SK-N-SH (cell line): Measurements from ENCODE around the gene C17orf75. TPM values are rescaled to one million over a fixed set of nuclear protein-coding genes. Genes with fewer than 3 reads are reported as not detected.
A peak's percentile ranks its signal among the peaks of the same experiment; 100 is the strongest.

ENCODE experiments used
- CTCF ChIA-PET: fragments of 300-600, 350-600 bp; formaldehyde crosslinking; extraction: SDS; loops from one replicate; lab custom pipeline; 2021; lab: Yijun Ruan, JAX
- POLR2A ChIA-PET: fragments of 350-600 bp; sonication (Branson Sonifier 250); formaldehyde crosslinking; extraction: SDS; loops from one replicate; lab custom pipeline; 2020; ENCODE audit warnings: antibody characterized with exemption, inconsistent platforms; lab: Yijun Ruan, JAX
- DNase-seq: peaks from one replicate; pipeline ENCODE4 v3.0.0; 2012
- H2AFZ ChIP-seq: fragments of 200-600 bp; sonication (generic); 2 replicates; pipeline ENCODE4 v1.8.1; 2016; ENCODE audit warnings: antibody characterized with exemption, mild to moderate bottlenecking, low read depth
- H3F3A ChIP-seq: fragments of 200-600 bp; sonication (generic); replicated peaks from 2 replicates; pipeline ENCODE3; 2016; ENCODE audit warnings: antibody characterized with exemption, mild to moderate bottlenecking; ENCODE audit not compliant: insufficient read depth
- H3K27ac ChIP-seq, 2 experiments: fragments of 200-500 bp in 1 of 2; fragments of 200-600 bp in 1 of 2; sonication (Bioruptor generic) in 1 of 2; sonication (generic), shearing (Covaris generic) in 1 of 2; 2 replicates each; pipeline versions ENCODE4 v1.5.1 to v1.6.1; 2014 to 2016; ENCODE audit warnings: low read depth in 2 of 2, inconsistent platforms in 1 of 2, low read length in 1 of 2, mild to moderate bottlenecking in 1 of 2, mixed read lengths in 1 of 2
- H3K27me3 ChIP-seq: fragments of 200-600 bp; sonication (generic), shearing (Covaris generic); 2 replicates; pipeline ENCODE4 v1.6.1; 2016; ENCODE audit warnings: mixed run types; ENCODE audit not compliant: insufficient read depth
- H3K36me3 ChIP-seq, 2 experiments: fragments of 200-500 bp in 1 of 2; fragments of 200-600 bp in 1 of 2; sonication (Bioruptor generic) in 1 of 2; sonication (generic) in 1 of 2; replicated peaks in 1 of 2; 2 replicates each; pipeline versions ENCODE3 to v1.5.1; 2014 to 2016; ENCODE audit warnings: low read length in 1 of 2, mild to moderate bottlenecking in 1 of 2; ENCODE audit not compliant: insufficient read depth in 2 of 2, control insufficient read depth in 1 of 2
- H3K4me1 ChIP-seq, 2 experiments: fragments of 200-500 bp in 1 of 2; fragments of 200-600 bp in 1 of 2; sonication (Bioruptor generic) in 1 of 2; sonication (generic), shearing (Covaris generic) in 1 of 2; 2 replicates each; pipeline versions ENCODE4 v1.5.1 to v1.6.1; 2014 to 2016; ENCODE audit warnings: low read depth in 1 of 2, low read length in 1 of 2, mixed run types in 1 of 2; ENCODE audit not compliant: insufficient read depth in 2 of 2, control insufficient read depth in 1 of 2
- H3K4me2 ChIP-seq: fragments of 200-600 bp; sonication (generic), shearing (Covaris generic); 2 replicates; pipeline ENCODE4 v1.6.1; 2017; ENCODE audit warnings: mixed run types
- H3K4me3 ChIP-seq, 2 experiments: fragments of 200-500 bp in 1 of 2; fragments of 200-600 bp in 1 of 2; sonication (Bioruptor generic) in 1 of 2; sonication (generic), shearing (Covaris generic) in 1 of 2; 2 replicates each; pipeline versions ENCODE4 v1.5.1 to v1.8.1; 2014 to 2016; ENCODE audit warnings: low read depth in 2 of 2, inconsistent platforms in 1 of 2, low read length in 1 of 2, mild to moderate bottlenecking in 1 of 2, mixed read lengths in 1 of 2, moderate library complexity in 1 of 2
- H3K79me2 ChIP-seq: fragments of 200-600 bp; sonication (generic); 2 replicates; pipeline ENCODE4 v1.8.1; 2017; ENCODE audit warnings: mild to moderate bottlenecking; ENCODE audit not compliant: insufficient read depth
- H3K9ac ChIP-seq: fragments of 200-600 bp; sonication (generic); 2 replicates; pipeline ENCODE4 v1.6.1; 2017; ENCODE audit warnings: mixed run types
- H3K9me2 ChIP-seq: fragments of 200-600 bp; sonication (generic); 2 replicates; pipeline ENCODE4 v1.6.1; 2017; ENCODE audit warnings: mixed run types
- H3K9me3 ChIP-seq: fragments of 200-600 bp; sonication (generic); 2 replicates; pipeline ENCODE4 v1.6.1; 2017; ENCODE audit warnings: mixed run types, mild to moderate bottlenecking, moderate library complexity
- H4K20me1 ChIP-seq: fragments of 200-600 bp; sonication (generic); 2 replicates; pipeline ENCODE4 v1.6.1; 2017; ENCODE audit warnings: mild to moderate bottlenecking, mixed run types; ENCODE audit not compliant: insufficient read depth
- EP300 ChIP-seq, 2 experiments: IDR thresholded peaks; 2 replicates each; pipeline versions ENCODE4 v1.4.0 to v1.6.1; 2012; ENCODE audit warnings: borderline replicate concordance in 1 of 2, low read depth in 1 of 2, low read length in 1 of 2
- EZH2phosphoT487 ChIP-seq: fragments of 200-600 bp; sonication (generic); IDR thresholded peaks from 2 replicates; pipeline ENCODE4 v1.6.1; 2017; ENCODE audit warnings: low read depth, mixed run types, mild to moderate bottlenecking, antibody characterized with exemption, moderate library complexity, borderline replicate concordance
- NFIC ChIP-seq: IDR thresholded peaks from 2 replicates; pipeline ENCODE4 v1.4.0; 2012; ENCODE audit warnings: borderline replicate concordance
- RXRA ChIP-seq: IDR thresholded peaks from 2 replicates; pipeline ENCODE4 v1.4.0; 2012; ENCODE audit warnings: low read depth, mild to moderate bottlenecking, borderline replicate concordance
- USF1 ChIP-seq: IDR thresholded peaks from 2 replicates; pipeline ENCODE4 v1.4.0; 2012; ENCODE audit warnings: low read depth, borderline replicate concordance
- WGBS: methylation state at CpG from one replicate; pipeline ENCODE4 v1.1.6; 2017; ENCODE audit warnings: low lambda C conversion rate; 5-methylcytosine and 5-hydroxymethylcytosine counted together
- polyA plus RNA-seq, 3 experiments: library from polyadenylated mRNA; depleted of rRNA; stranded (reverse); fragments of >200 nt; gene quantifications; 2 replicates each; pipeline ENCODE4 v1.2.3, GENCODE V29; 2012
- TF ChIP-seq, protein P1 (sequence below): IDR thresholded peaks from 2 replicates; pipeline ENCODE4 v1.6.1; 2012; ENCODE audit warnings: mild to moderate bottlenecking, low read depth, low read length, moderate library complexity
- TF ChIP-seq, protein P2 (sequence below): fragments of 150-350 bp; IDR thresholded peaks from 2 replicates; pipeline ENCODE4 v1.6.1; 2016; ENCODE audit warnings: mild to moderate bottlenecking, low read depth, low read length

Gene C17orf75
- polyA plus RNA-seq, 1 of the 3 experiments (the other 2 are of a cell fraction) = 14.2 TPM

DNA sequence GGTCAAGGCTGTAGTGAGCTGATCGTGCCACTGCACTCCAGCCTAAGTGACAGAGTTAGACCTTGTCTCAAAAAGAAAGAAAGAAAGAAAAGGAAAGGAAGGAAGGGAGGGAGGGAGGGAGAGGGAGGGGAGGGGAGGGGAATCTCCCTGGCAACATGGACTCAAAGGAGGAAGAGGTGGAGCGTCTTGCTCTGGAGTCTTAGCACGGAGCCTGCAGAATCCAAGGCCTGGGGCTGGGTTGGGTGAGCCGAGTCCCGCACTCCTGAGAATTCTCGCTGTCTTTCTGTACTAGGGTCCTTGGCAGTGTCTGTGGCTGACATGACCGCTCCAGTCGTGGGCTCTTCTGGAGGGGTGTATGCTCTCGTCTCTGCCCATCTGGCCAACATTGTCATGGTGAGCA is 36.9 kb downstream of the C17orf75 start (continued):
- no peak for TF ChIP-seq EZH2phosphoT487
- TF ChIP-seq RXRA = no peak

DNA sequence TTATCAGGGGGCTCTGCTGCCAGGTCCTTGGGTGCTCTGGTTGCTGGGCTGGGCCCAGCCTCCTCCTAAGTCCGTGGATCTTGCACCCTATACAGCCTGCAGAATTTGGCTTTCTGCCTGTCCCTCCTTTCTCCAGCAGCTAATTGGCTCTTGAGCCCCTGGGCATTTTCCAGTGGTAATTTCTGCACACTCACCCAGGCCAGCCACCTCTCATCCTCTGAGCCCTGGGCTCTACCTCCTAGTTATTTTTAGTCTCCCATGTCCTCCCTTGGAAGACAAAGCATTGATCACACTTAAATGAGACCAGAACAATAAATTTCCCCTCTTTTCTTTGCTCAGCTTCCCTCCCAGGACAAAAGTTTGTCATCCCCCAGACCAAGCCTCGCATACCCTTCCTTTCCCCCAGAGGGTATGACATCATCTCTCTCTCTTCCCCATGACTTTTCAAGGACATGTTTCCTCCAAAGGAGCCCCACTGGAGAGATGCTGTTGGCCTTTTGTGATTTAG is 38.1 kb downstream of the C17orf75 start:
- TF ChIP-seq, protein P1, sequence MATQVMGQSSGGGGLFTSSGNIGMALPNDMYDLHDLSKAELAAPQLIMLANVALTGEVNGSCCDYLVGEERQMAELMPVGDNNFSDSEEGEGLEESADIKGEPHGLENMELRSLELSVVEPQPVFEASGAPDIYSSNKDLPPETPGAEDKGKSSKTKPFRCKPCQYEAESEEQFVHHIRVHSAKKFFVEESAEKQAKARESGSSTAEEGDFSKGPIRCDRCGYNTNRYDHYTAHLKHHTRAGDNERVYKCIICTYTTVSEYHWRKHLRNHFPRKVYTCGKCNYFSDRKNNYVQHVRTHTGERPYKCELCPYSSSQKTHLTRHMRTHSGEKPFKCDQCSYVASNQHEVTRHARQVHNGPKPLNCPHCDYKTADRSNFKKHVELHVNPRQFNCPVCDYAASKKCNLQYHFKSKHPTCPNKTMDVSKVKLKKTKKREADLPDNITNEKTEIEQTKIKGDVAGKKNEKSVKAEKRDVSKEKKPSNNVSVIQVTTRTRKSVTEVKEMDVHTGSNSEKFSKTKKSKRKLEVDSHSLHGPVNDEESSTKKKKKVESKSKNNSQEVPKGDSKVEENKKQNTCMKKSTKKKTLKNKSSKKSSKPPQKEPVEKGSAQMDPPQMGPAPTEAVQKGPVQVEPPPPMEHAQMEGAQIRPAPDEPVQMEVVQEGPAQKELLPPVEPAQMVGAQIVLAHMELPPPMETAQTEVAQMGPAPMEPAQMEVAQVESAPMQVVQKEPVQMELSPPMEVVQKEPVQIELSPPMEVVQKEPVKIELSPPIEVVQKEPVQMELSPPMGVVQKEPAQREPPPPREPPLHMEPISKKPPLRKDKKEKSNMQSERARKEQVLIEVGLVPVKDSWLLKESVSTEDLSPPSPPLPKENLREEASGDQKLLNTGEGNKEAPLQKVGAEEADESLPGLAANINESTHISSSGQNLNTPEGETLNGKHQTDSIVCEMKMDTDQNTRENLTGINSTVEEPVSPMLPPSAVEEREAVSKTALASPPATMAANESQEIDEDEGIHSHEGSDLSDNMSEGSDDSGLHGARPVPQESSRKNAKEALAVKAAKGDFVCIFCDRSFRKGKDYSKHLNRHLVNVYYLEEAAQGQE = no peak
- TF ChIP-seq, protein P2, sequence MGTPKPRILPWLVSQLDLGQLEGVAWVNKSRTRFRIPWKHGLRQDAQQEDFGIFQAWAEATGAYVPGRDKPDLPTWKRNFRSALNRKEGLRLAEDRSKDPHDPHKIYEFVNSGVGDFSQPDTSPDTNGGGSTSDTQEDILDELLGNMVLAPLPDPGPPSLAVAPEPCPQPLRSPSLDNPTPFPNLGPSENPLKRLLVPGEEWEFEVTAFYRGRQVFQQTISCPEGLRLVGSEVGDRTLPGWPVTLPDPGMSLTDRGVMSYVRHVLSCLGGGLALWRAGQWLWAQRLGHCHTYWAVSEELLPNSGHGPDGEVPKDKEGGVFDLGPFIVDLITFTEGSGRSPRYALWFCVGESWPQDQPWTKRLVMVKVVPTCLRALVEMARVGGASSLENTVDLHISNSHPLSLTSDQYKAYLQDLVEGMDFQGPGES = no peak
- TF ChIP-seq NFIC (no peak), USF1 (no peak), EP300 (IDR thresholded peaks at IDR 0.05; ENCODE audit: borderline replicate concordance in 1 of 2, low read depth in 1 of 2, low read length in 1 of 2) (peak in 1 of 2 experiments; percentile 5; a peak in 1 of 4 replicates)
- TF ChIP-seq, all 33 proteins: peak for 1
- H3K9me2 ChIP-seq = no peaks in the 10 kb centered on the region

More for the DNA sequence above, 38.1 kb downstream of the C17orf75 start:
- Histone ChIP-seq H3F3A (no peaks in the 10 kb centered on the region), H3K9me3 (no peaks in the 10 kb centered on the region), H3K27me3 (no peaks in the 10 kb centered on the region), H3K27ac (no peak overlapping the region), H3K9ac (no peak overlapping the region), H2AFZ (no peak overlapping the region), H3K4me2 (no peak overlapping the region), H3K4me1 (peaks cover 0 to 15% of the 10 kb centered on the region in 2 experiments; a peak in 1 of 4 replicates), H3K36me3 (no peaks in the 10 kb centered on the region), H3K79me2 (no peaks in the 10 kb centered on the region), H3K4me3 (no peak overlapping the region), H4K20me1 (no peaks in the 10 kb centered on the region)
- ChIA-PET CTCF (interaction anchor here (0.8 to 2.7 kb wide), 4 partner anchors 10 to 51 kb away, joined by 3 to 9 read pairs (median 4); no protein-coding TSS in a partner anchor), POLR2A (no interaction called here)
- DNase-seq = peak; percentile 53
- WGBS = 55% methylated on average over 2 of the region's 2 CpGs
